ENCODE measurements around the gene SLC2A8.
A peak's percentile ranks its signal among the peaks of the same experiment; 100 is the strongest.

The SLC2A8 gene

DNA sequence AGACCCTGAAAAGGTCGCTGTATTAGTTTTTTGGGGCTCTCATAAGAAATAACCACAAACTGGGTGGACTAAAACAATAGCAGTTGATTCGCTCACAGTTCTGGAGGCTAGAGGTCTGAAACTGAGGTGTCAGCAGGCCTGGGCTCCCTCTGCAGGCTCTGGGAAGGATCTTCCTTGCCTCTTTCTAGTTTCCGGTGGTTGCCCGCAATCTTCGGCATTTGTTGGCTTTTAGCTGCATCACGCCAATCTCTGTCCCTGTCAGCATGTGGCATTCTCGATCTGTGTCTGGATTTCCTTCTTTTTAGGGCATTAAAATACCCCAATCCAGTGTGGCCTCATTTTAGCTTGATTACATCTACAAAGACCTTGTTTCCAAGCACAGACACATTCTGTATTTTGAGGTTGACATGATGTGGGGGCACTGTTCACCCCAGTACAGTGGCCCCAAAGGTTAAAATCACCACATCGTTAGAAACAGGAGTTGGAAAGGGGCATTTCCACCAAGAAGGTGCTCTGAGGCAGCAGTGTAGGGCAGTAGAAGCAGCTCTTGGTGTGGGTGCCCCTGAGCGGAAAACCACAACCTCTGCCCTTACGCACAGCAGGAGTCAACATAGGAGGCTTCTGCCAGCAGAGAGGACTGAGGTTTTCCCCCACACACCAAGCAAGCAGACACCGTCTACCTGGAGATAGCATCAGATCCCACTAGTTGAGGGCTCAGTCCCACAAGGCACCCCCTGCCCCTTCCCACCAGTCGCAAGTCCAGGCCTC lies 40.7 kb downstream of the SLC2A8 start:
- no peak for DNase-seq (ENCODE audit: low spot score)

- no peak for DNase-seq (ENCODE audit: low spot score)
Measured at GRCh38 chr9:127438394-127438793, 41.4 kb downstream of the SLC2A8 start.

DNA sequence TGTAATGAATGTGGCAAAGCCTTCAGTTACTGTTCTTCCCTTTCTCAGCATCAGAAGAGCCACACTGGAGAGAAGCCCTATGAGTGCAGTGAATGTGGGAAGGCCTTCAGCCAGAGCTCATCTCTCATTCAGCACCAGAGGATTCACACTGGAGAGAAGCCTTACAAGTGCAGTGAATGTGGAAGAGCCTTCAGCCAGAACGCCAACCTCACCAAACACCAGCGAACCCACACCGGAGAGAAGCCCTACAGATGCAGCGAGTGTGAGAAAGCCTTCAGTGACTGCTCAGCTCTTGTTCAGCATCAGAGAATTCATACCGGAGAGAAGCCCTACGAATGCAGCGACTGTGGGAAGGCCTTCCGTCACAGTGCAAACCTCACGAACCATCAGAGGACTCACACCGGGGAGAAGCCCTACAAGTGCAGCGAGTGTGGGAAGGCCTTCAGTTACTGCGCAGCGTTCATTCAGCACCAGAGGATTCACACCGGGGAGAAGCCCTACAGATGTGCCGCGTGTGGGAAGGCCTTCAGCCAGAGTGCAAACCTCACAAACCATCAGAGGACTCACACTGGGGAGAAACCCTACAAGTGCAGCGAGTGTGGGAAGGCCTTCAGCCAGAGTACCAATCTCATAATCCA lies 47.4 kb downstream of the SLC2A8 start:
- DNase-seq (ENCODE audit: low spot score) = no peak

GRCh38 chr9:127444921-127445850 lies 48.2 kb downstream of the SLC2A8 start:
- no peak for DNase-seq (ENCODE audit: low spot score)

- DNase-seq (ENCODE audit: low spot score) = no peak
Measured at GRCh38 chr9:127445851-127446712, 49.1 kb downstream of the SLC2A8 start.

DNA sequence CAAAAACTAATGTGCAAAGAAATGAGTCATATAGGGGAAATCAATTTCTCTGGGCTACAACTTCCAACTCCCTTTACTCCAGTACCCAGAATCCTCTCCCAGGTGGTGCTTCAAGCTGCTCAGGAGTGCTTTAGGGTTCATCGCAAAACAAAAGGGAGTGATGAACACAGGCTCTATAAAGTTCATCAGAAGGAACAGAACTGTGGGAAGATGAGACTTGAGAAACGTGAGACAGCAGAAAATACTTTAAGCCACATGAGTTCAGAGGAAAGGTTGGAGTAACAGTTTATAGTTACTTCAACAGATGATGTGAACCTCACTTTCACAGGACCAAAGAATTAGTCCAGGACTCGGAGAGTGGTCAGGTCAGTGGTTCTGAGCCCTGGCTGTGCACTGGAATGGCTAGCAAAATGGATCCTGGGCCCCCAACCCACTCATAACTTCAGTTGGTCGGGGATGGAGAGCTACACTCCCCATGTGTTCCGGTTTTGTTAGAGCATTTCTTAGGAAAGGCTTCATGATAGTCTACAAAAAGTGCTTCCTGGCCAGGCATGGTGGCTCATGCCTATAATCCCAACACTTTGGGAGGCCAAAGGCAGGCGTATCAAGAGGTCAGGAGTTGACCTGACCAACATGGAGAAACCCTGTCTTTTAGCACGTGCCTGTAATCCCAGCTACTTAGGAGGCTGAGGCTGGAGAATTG lies 49.9 kb downstream of the SLC2A8 start:
- no peak for DNase-seq (ENCODE audit: low spot score)

- DNase-seq (ENCODE audit: low spot score) = no peak
Measured at GRCh38 chr9:127447416-127448111, 50.6 kb downstream of the SLC2A8 start.

GRCh38 chr9:127448112-127448805 lies 51.3 kb downstream of the SLC2A8 start:
- no peak for DNase-seq (ENCODE audit: low spot score)

- DNase-seq (ENCODE audit: low spot score) = no peak
Measured at GRCh38 chr9:127449332-127449966, 52.5 kb downstream of the SLC2A8 start.

DNA sequence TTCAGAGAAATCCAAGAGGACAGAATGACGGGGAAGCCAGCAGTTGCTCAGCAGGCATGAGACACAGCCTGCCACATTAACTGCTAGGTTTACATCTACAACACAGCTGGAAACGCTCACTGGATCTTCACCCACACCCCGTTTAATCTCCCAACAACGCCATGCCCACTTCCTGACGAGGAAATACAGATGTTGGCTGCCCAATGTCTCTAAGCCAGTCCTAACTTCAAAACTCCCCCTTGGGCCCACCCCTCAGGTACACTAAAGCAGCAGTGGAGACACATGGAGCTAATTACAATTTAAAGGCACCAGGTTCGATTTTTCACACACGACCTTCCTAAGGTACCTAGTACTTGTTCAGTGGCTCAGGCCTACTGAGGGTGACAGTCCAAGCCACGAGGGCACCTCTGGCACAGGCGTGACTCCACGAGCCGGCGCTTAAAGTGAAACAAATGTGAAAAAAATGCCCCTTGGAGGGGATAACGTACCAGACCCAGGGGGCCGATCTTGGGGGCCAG lies 53.3 kb downstream of the SLC2A8 start:
- DNase-seq (ENCODE audit: low spot score) = no peak

DNA sequence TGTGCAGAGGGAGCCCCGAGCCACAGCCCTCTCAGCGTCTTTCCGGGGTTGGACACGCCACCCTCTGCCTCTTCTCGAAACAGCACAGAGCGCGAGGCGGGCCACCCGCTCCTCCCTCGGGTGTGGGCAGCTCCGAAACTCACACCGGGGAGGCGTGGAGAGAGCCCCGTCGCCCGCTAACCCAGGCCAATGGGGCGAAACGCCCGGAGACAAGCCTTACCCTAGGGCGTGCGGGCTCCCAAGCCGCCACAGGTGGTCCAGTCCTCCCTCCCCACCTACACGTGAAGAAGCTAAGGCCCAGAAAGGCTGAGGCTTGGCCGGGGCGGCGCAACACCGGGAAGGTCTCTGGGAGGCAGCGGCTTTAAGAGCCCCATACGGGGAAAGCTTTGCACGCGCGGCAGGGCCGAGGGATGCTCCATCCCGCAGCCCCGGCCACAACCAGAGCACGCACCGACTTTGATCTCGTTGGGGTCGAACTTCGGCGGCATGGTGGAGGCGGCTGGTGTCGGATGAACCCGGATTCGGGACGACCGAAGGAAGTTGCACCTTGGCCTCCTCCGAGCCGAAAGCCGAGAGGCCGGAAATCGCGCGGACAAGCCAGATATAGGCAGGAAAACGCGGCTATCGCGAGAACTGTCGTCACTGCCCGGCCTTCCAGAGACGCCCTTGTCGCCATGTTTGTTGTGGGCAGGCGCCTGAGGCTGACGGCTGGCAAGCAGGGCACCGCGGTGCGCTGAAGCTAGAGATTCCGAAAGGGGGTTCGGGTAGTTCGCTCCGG lies 54.0 kb downstream of the SLC2A8 start, which contains the start of the genes LRSAM1 and RPL12:
Gene LRSAM1 (plus strand): TSS at position 681 of the 778 bp plus-strand sequence. CDS start 3,018 bp downstream, outside the sequence.
Gene RPL12 (minus strand): TSS at position 577 of the 778 bp plus-strand sequence. CDS start 89 bp downstream, at position 488.
- peak; percentile 93 for DNase-seq (ENCODE audit: low spot score)

DNA sequence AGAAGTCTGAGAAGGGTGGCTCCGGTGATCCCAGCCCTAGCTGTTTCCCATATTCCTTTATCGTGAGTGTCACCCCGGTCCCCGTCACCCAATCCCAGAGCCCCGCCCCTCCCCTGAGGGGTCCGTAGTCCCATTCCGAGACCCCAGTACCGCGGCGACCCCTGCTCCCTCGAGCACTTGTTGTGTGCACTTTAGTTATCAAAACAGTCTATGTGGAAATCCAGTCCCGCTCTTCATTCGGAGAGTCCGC lies 54.6 kb downstream of the SLC2A8 start:
- no peak for DNase-seq (ENCODE audit: low spot score)

- peak; percentile 21 for DNase-seq (ENCODE audit: low spot score)
Measured at GRCh38 chr9:127451858-127452656, 55.1 kb downstream of the SLC2A8 start.

GRCh38 chr9:127452691-127453090 lies 55.7 kb downstream of the SLC2A8 start:
- DNase-seq (ENCODE audit: low spot score) = no peak

DNA sequence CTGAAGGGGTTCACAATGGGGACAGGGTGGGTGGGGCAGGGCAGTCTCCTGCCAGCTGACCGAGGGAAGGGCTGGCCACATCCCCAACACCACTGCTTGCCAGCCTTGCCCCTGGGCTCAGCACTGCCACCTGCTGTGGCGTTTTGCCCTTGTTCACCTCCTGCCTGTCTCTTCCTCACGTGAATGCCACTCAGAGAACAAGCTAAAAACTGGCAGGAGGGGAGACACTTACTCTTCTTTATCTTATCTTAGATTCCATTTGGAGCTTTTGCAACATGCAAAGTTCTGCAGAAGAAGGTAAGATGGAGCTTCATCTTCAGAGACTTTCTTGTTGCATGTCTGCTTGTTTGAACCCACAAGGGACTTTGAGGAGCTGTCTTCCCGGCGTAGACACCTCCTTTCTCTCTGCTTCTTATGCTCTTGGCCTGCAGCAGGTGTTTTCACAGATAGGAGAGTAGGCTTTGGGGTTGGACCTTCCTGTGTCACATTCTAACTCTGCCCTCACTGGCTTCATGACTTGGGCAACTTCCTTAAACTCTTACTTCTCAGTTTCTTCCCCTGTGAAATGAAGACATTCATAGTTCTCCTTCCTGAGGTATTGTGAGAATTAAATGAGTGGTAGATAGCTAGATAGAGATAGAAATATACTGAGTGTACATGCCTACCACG lies 58.5 kb downstream of the SLC2A8 start:
- no peak for DNase-seq (ENCODE audit: low spot score)

- DNase-seq (ENCODE audit: low spot score) = no peak
Measured at GRCh38 chr9:127457191-127457878, 60.4 kb downstream of the SLC2A8 start.
